Measurements from ENCODE around the gene MKRN1. TPM values are rescaled to one million over a fixed set of nuclear protein-coding genes. Genes with fewer than 3 reads are reported as not detected.
"Not testable (repeated sequence)": the region's sequence is repeated elsewhere in the genome, so short reads cannot be mapped to it uniquely, and the experiment has no call there.

Gene MKRN1
- total RNA-seq, 1 donor from 2014 or later = 98.6 TPM

GRCh38 chr7:140458201-140458600 lies 21.1 kb downstream of the MKRN1 start:
- Mint-ChIP-seq H3K27ac (no peak overlapping the region), H3K27me3 (no peaks in the 10 kb centered on the region), H3K4me3 (no peak overlapping the region), H3K4me1 (ENCODE audit: unreplicated experiment) (peaks cover 6% of the 10 kb centered on the region), H3K36me3 (peaks cover 44% of the 10 kb centered on the region), H3K9me3 (no peaks in the 10 kb centered on the region)
- TF ChIP-seq CTCF (conservative IDR thresholded peaks at IDR 0.05) = no peak
- no peak for DNase-seq (ENCODE audit: extremely low spot score, unreplicated experiment)

DNA sequence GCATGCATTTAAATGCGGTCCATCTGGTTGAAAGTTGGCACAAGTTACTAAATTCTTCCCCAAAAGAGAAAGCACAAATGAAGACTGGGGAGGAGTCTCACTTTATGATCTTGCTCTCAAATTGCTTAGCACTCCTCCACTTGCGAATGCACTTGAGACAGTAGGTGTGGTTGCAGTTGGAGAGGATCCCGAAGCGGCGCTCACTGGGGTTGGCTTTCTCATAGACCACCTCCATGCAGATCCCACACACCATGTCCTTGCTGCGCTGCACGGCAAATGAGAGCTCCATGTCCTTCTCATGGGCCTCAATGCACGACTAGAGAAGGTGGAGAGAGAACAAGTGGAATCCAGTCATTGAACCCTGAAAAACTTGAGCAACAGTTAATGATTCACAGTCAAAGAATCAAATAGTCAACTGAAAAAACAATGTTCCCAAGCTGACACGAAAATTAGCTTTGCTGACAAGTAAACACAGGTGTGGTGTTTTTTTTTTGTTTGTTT lies 22.7 kb downstream of the MKRN1 start:
- DNase-seq (ENCODE audit: extremely low spot score, unreplicated experiment) = no peak
- Mint-ChIP-seq H3K4me3 (no peak overlapping the region), H3K9me3 (no peaks in the 10 kb centered on the region), H3K27me3 (no peaks in the 10 kb centered on the region), H3K4me1 (ENCODE audit: unreplicated experiment) (peaks cover 6% of the 10 kb centered on the region), H3K27ac (peak overlapping the region; percentile 5), H3K36me3 (peaks cover 47% of the 10 kb centered on the region)
- no peak for TF ChIP-seq CTCF (conservative IDR thresholded peaks at IDR 0.05)

DNA sequence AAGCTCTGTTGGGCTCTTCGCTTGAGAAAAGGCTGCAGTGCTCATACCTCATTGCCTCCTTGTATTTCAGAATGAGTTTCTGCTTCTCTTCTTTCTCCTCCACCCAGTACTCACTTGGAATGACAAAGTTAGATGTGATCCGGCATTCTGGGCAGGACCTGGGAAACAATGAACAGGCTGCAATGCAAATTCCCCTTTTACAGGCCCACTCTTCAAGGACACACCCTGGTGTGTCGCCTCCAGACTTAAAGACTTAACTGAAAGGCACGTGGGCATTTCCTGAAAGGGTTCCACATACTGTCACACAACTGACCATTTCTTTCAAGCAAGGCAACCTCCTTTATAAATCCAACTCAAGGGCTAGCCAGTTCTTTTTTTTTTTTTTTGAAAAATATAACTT lies 23.6 kb downstream of the MKRN1 start:
- no peak for TF ChIP-seq CTCF (conservative IDR thresholded peaks at IDR 0.05)
- H3K4me1 Mint-ChIP-seq (ENCODE audit: unreplicated experiment) = peaks cover under 1% of the 10 kb centered on the region
- H3K36me3 Mint-ChIP-seq = peaks cover 41% of the 10 kb centered on the region
- no peak overlapping the region for H3K27ac Mint-ChIP-seq
- H3K4me3 Mint-ChIP-seq = no peak overlapping the region
- H3K27me3 Mint-ChIP-seq = no peaks in the 10 kb centered on the region
- DNase-seq (ENCODE audit: extremely low spot score, unreplicated experiment) = no peak
- H3K9me3 Mint-ChIP-seq = no peaks in the 10 kb centered on the region

GRCh38 chr7:140454657-140455015 lies 24.7 kb downstream of the MKRN1 start:
- Mint-ChIP-seq H3K27me3 (no peaks in the 10 kb centered on the region), H3K4me1 (ENCODE audit: unreplicated experiment) (no peaks in the 10 kb centered on the region), H3K9me3 (no peaks in the 10 kb centered on the region), H3K36me3 (peaks cover 39% of the 10 kb centered on the region), H3K27ac (no peak overlapping the region), H3K4me3 (no peak overlapping the region)
- no peak for TF ChIP-seq CTCF (conservative IDR thresholded peaks at IDR 0.05)
- DNase-seq (ENCODE audit: extremely low spot score, unreplicated experiment) = no peak

DNA sequence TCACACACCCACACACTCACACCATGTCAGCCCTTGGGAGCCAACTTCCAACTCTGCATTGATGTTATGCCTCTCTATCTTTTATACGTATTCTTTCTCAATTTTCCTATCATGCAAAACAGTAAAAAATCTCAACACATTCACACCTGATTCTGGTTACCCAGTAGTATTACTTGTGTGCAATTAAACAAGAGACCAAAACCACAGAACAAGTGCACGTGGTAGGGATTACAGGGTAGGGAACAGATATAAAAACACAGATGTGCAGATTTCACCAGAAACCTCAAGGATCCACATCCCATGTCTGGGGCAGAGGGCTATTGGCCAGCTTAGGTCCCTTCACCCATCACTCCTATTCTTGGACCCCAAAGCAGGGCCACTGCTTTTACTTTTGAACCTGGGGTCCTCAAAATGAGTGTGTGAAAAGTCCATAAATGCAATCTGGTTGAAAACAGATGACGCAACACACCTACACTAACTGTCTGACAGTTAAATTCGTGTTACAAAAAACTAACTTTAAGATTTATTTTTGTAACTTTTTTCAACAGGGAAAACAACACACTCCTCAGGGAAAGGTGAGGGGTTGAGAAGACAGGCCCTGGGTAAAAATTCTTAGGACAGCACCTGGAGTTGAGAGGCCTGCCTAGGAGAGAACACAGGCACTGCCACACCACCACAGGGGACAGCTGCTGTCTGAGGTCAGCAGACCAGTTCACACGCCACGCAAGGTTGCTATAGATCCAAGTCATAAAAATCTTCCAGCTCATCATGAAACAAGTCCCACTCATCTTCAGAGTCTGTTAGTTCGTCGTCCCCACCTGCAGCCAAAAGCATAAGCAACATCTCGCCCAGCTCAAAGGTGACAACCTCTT lies 25.3 kb downstream of the MKRN1 start:
- not testable (repeated sequence) for DNase-seq (ENCODE audit: extremely low spot score, unreplicated experiment); H3K27me3 Mint-ChIP-seq; H3K27ac Mint-ChIP-seq; H3K4me3 Mint-ChIP-seq; H3K9me3 Mint-ChIP-seq; H3K4me1 Mint-ChIP-seq (ENCODE audit: unreplicated experiment)
- H3K36me3 Mint-ChIP-seq = peaks cover 36% of the 10 kb centered on the region

- Mint-ChIP-seq H3K4me3 (no peak overlapping the region), H3K36me3 (peaks cover 35% of the 10 kb centered on the region), H3K9me3 (no peaks in the 10 kb centered on the region), H3K27me3 (no peaks in the 10 kb centered on the region), H3K4me1 (ENCODE audit: unreplicated experiment) (no peaks in the 10 kb centered on the region), H3K27ac (no peak overlapping the region)
- DNase-seq (ENCODE audit: extremely low spot score, unreplicated experiment) = no peak
- no peak for TF ChIP-seq CTCF (conservative IDR thresholded peaks at IDR 0.05)
Measured at GRCh38 chr7:140453273-140453672, 26.0 kb downstream of the MKRN1 start.
